IgD-negative memory B cell (primary cell): ENCODE results near the gene TTLL11. TPM values are rescaled to one million over a fixed set of nuclear protein-coding genes. Genes with fewer than 3 reads are reported as not detected.

Source experiments
- H3K27ac Mint-ChIP-seq, 3 donors: one replicate each; pipeline ENCODE4 v1.8.0; 2020 to 2022; ENCODE audit warnings: mild to moderate bottlenecking in 3 of 3, mixed read lengths in 3 of 3, moderate library complexity in 1 of 3
- H3K27me3 Mint-ChIP-seq: one replicate; pipeline ENCODE4 v1.8.0; 2021; ENCODE audit warnings: mixed read lengths
- H3K36me3 Mint-ChIP-seq: one replicate; pipeline ENCODE4 v1.8.0; 2020; ENCODE audit warnings: mild to moderate bottlenecking, mixed read lengths
- H3K4me1 Mint-ChIP-seq, 3 donors: one replicate each; pipeline ENCODE4 v1.8.0; 2020 to 2022; ENCODE audit warnings: mixed read lengths in 3 of 3, mild to moderate bottlenecking in 1 of 3
- H3K4me3 Mint-ChIP-seq, 4 donors: one replicate each; pipeline ENCODE4 v1.8.0; 2020 to 2022; ENCODE audit warnings: mild to moderate bottlenecking in 4 of 4, mixed read lengths in 4 of 4, moderate library complexity in 3 of 4
- H3K9me3 Mint-ChIP-seq, 3 donors: one replicate each; pipeline ENCODE4 v1.8.0; 2020 to 2021; ENCODE audit warnings: mixed read lengths in 3 of 3, mild to moderate bottlenecking in 1 of 3
- polyA plus RNA-seq: library from polyadenylated mRNA; unstranded; fragments of 300-500 nt; fragmentation: Illumina TruSeq; gene quantifications from one replicate; pipeline ENCODE4 v1.2.3, GENCODE V29; 2021

The TTLL11 gene
- polyA plus RNA-seq, 1 donor from 2014 or later, result 6.0 TPM

DNA sequence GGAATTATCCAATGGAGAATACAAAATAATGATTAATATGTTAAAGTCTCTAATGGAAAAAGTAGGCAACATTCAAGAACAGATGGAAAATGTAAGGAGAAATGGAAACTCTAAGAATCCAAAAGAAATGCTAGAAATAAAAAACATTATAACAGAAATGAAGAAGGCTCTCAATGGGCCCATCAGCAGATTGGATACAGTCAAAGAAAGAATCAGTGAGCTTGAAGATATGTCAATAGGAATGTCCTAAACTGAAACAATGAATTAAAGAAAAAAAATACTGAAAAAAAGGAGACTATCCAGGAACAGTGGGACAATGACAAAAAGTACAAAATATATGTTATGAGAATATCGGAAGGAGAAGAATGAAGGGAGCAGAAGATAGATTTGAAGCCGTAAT, 248.5 kb downstream of the TTLL11 start:
- no peak overlapping the region for H3K4me3 Mint-ChIP-seq
- peaks cover 0 to 4% (median 0%) of the 10 kb centered on the region in 3 donors for H3K4me1 Mint-ChIP-seq
- H3K27me3 Mint-ChIP-seq, result peaks cover 4% of the 10 kb centered on the region
- no peak overlapping the region for H3K27ac Mint-ChIP-seq
- peaks cover 5% of the 10 kb centered on the region for H3K36me3 Mint-ChIP-seq
- H3K9me3 Mint-ChIP-seq, result peaks cover 0 to 20% (median 19%) of the 10 kb centered on the region in 3 donors

DNA sequence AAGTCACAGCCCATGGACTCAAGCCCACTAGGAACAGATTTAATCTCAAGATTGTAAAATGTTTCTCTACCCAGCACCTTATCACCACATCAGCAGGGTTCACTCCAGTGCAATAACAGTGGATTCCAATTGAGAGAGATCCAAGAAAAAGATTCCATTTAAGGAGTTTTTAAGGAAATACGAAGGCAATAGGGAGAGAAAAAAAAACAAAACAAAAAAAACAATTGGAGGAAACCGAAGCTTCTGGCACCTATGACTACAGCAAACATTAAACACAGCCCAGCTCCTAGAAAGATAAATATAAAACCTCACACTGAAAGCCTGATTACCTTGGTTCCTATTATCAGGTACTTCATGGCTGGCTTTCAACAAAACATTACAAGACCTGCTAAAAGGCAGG, 249.0 kb downstream of the TTLL11 start:
- Mint-ChIP-seq H3K27me3 (peaks cover 4% of the 10 kb centered on the region), H3K36me3 (peaks cover 5% of the 10 kb centered on the region), H3K27ac (no peak overlapping the region), H3K4me1 (peaks cover 0 to 4% (median 0%) of the 10 kb centered on the region in 3 donors), H3K4me3 (no peak overlapping the region), H3K9me3 (peaks cover 0 to 15% (median 14%) of the 10 kb centered on the region in 3 donors)

DNA sequence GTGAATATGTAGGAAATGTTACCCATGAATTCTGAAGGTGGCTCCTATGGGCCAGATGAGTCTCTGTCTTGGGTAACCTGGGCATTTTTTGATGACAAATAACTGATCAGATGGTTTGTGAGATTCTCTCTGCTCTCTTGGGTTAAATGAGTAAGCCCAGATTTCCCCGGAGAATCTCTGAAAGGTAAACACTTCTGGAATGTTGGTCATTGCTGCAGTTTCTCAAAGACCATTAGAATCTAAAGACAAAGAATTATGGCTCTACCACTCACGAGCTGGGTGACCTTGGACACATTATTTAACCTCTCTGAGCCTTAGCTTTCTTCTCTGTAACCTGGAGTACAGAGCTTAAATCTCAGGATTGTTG, 250.5 kb downstream of the TTLL11 start:
- H3K4me3 Mint-ChIP-seq, result no peak overlapping the region
- peaks cover 0 to 10% (median 7%) of the 10 kb centered on the region in 3 donors for H3K9me3 Mint-ChIP-seq
- H3K27ac Mint-ChIP-seq, result no peak overlapping the region
- H3K4me1 Mint-ChIP-seq, result peaks cover 0 to 4% (median 0%) of the 10 kb centered on the region in 3 donors
- peaks cover 4% of the 10 kb centered on the region for H3K27me3 Mint-ChIP-seq
- peaks cover 5% of the 10 kb centered on the region for H3K36me3 Mint-ChIP-seq

DNA sequence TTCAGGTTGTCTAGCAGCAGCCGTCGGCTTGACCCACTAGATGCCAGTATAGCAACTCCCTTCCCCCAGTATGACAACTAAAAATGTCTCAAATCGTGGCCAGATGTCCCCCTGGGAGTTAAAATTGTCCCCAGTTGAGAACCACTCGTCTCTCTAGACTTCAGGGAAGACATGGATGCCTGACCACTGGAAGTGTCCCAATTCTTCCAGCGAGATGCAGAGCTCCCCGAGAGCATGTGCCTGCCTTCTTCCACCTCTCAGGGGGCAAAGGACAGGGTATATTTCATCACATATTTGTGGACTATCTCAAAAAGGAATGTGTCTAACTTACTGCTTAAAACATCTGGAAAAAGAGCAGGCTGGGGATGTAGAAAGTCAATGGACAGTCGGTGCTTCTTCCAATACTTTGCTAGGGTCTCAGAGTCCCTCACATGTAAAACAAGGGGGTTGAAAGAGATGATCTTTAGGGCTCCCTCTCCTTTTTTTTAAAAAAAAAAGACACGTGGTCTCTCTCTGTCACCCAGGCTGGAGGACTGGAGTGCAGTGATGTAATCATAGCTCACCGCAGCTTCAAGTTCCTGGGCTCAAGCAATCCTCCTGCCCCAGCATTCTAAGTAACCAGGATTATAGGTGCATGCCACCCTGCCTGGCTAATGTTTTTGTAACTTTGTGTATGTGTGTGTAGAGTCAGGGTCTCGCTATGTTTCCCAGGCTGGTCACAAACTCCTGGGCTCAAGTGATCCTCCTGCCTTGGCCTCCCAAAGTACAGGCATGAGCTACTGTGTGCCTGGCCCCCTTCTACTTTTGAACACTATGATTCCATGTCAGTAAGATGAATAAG, 251.1 kb downstream of the TTLL11 start:
- Mint-ChIP-seq H3K4me3 (peak overlapping the region in 1 of 4 donors; percentile 30), H3K27ac (no peak overlapping the region), H3K36me3 (peaks cover 5% of the 10 kb centered on the region), H3K9me3 (peaks cover 0 to 10% (median 6%) of the 10 kb centered on the region in 3 donors), H3K27me3 (peaks cover 4% of the 10 kb centered on the region), H3K4me1 (peaks cover 0 to 4% (median 0%) of the 10 kb centered on the region in 3 donors)

DNA sequence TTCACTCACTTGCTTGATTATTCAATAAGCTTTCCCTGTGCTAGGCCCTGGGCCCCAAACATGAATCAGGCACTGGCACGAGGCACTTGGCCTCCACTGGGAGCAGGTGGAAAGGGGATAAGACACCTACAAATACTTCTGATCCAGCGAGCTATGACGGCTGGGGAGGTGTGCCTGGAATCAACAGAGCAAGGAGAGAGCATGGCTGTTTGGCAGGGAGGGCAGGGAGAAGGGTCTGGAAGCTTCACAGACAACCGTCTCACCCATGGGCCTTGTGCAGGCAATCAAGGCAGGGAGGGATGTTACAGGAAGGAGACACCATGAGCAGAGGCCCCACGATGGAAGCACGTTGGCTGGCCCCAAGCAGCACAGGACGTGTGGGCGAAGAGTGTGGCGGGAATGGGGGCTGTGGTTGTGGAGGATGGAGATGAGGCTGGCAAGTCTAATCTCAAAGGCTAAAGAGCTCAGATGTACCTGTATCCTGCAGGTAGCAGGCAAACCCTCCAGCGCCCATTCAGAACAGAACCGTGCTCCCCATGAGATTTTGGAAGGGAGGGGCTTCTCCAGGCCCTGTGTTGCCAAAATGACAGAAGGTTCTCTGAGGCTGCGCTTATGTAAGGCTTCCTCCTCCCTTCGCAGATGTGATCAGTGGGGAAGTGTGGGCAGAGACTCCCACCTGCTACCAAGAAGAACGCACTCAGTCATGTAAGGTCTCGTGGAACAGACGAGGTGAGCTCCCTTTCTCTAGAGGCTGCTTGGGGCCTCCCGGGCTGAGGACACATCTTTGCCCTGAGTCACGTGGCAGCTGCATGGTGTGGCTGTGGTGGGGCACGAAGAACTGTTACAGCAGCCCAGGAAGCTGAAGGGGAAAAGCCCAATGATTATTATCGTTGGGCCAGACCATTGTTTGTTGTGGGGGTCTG, 252.0 kb downstream of the TTLL11 start:
- Mint-ChIP-seq H3K36me3 (peaks cover 5% of the 10 kb centered on the region), H3K27ac (no peak overlapping the region), H3K9me3 (peaks cover 0 to 10% (median 6%) of the 10 kb centered on the region in 3 donors), H3K4me1 (peaks cover 0 to 4% (median 0%) of the 10 kb centered on the region in 3 donors), H3K4me3 (no peak overlapping the region), H3K27me3 (peaks cover 4% of the 10 kb centered on the region)

DNA sequence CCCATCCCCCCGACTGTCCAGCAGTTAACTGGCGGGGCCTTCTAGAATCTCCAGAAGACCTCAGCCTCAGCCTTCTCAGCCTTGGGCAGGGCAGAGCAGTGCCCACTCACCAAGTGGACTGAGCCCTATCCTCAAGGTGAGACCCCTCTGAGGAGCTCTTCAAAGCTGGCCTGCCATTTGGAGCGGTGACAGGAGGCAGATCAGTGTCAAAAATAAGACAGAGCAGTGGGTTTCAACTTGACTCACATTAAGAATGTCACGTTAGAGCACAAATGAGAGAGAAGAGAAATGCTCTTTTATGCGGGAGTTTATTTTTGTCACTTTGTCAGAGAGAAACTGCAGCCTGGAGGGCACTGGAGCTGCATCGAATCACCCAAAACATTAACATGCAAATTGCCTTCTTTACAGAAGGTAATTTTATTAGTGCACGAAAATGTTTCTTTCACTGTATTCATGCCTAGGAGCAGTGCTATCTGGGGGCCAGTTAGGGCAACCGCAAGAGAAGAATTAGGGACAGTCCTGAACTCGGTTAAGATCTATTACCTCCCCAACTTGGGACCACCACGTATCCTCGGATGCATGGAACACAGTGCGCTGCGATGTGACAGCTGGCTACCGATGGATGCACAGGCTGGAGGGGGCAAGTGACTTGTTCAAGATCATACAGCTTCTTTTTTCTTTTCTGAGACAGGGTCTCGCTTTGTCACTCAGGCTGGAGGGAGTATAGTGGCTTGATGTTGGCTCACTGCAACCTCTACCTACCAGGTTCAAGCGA, 253.2 kb downstream of the TTLL11 start:
- H3K4me3 Mint-ChIP-seq, result no peak overlapping the region
- H3K9me3 Mint-ChIP-seq, result peaks cover 0 to 10% (median 4%) of the 10 kb centered on the region in 3 donors
- H3K36me3 Mint-ChIP-seq, result peaks cover 3% of the 10 kb centered on the region
- peaks cover 4% of the 10 kb centered on the region for H3K27me3 Mint-ChIP-seq
- peaks cover 0 to 4% (median 0%) of the 10 kb centered on the region in 3 donors for H3K4me1 Mint-ChIP-seq
- no peak overlapping the region for H3K27ac Mint-ChIP-seq

DNA sequence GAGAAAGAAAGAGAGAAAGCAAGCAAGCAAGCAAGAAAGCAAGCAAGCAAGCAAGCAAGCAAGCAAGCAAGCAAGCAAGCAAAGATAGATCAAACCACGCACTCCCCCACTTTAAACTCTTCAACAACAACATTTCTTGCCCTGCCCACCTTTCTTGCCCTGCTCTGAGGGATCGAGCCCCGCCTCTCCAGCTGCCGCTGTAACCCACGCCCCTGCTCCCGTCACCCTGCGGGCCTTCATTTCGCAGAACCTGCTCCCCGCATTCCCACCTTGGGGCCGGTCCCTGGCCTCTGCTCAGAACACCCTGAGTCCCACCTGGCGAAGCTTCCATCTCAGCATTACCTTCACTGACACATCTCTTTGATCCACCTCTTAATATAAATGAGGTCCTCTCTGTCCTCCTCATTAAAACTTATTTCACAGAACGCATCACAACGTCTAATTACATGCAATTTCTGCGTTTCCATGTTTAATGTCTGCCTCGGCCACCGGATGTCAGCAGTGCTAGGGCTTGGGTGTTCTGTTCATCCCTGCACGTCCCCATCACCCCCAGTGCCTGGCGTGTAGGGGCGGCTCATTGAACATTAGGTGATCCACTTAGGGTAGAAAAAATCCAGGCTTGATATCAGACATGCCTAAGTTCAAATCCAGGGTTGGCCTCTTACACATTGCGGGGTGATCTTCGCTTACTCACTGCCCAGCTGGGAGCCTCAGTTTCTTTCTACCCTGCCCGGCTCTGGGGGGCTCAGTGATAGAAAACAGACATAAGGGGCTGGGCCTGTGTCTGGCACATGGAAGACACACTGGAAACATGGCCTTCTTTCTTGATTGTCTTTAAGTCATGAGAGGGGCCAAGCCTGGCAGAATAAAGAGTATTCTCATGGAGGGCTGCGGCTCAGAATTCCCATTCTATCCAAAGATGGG, 254.1 kb downstream of the TTLL11 start:
- Mint-ChIP-seq H3K27ac (no peak overlapping the region), H3K4me1 (peaks cover 0 to 4% (median 0%) of the 10 kb centered on the region in 3 donors), H3K9me3 (peaks cover 0 to 3% (median 0%) of the 10 kb centered on the region in 3 donors), H3K36me3 (no peaks in the 10 kb centered on the region), H3K4me3 (no peak overlapping the region), H3K27me3 (peaks cover 4% of the 10 kb centered on the region)

DNA sequence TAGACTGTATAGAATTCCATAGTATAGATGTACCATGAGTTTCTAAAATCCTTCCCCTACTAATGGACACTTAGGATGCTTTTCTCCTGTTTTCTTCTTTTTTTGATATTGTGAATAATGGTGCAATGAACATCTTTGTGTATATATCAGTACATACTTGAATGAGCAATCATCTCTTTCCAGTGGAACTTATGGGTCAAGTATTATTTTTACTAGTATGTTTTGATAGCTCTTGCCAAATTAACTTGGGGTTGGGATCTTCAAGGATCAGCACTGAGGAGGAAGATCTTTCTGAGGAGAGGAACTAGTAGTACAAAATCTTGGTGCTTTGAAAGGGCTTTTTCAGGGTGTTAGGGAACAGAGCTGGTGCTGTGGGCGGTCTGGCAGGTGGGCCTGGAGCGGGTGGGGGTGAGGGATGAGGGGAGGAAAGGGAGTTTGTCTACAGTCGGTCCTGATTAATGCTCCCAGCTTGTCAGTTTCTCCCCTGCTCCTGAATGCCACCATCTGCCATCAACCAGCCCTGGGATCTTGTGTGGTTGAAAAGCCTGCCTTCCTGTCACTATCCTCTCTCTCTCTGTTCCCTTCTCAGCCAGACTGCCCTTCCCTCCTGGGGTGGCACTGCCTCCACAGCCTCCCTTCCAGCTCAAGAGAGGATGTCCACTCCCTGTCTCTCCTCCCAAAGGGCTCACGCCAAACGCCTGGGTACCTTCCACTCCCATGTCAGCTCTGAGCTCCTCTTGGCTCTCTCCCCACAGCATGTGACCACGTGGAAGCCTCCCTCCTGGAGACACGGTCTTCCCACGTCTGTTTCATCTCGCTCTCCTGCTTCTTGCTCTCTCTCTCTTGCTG, 255.8 kb downstream of the TTLL11 start:
- Mint-ChIP-seq H3K27ac (no peak overlapping the region), H3K9me3 (no peaks in the 10 kb centered on the region), H3K4me3 (no peak overlapping the region), H3K36me3 (no peaks in the 10 kb centered on the region), H3K27me3 (peaks cover 4% of the 10 kb centered on the region), H3K4me1 (peaks cover 0 to 4% (median 0%) of the 10 kb centered on the region in 3 donors)

DNA sequence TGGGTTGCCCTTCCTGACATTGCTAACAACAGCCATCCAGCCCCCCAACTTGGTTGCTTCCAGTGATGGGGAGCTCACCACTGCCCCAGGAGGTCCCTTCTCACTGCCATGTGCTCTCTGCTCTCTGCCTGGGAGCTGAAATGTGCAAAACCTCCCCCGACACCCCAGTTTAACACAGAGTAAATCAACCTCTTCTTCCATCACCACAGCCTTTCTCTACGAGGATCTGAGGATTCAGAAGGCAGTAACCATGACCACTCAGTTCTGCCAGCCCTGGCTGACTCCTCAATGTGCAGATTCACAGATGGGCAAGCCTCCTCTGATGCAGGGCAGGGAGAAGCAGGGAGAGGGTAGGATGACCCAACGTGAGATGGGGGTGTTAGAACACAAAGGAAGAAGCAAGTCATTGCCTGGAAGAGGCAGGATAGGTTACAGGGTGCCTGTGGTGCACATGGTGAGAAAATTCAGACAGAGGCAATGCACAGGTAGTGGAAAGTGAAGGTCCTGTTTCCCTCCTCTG, 256.7 kb downstream of the TTLL11 start:
- no peak overlapping the region for H3K27ac Mint-ChIP-seq
- no peaks in the 10 kb centered on the region for H3K9me3 Mint-ChIP-seq
- H3K4me3 Mint-ChIP-seq, result no peak overlapping the region
- H3K4me1 Mint-ChIP-seq, result peaks cover 0 to 3% (median 0%) of the 10 kb centered on the region in 3 donors
- H3K36me3 Mint-ChIP-seq, result no peaks in the 10 kb centered on the region
- H3K27me3 Mint-ChIP-seq, result peaks cover 4% of the 10 kb centered on the region

DNA sequence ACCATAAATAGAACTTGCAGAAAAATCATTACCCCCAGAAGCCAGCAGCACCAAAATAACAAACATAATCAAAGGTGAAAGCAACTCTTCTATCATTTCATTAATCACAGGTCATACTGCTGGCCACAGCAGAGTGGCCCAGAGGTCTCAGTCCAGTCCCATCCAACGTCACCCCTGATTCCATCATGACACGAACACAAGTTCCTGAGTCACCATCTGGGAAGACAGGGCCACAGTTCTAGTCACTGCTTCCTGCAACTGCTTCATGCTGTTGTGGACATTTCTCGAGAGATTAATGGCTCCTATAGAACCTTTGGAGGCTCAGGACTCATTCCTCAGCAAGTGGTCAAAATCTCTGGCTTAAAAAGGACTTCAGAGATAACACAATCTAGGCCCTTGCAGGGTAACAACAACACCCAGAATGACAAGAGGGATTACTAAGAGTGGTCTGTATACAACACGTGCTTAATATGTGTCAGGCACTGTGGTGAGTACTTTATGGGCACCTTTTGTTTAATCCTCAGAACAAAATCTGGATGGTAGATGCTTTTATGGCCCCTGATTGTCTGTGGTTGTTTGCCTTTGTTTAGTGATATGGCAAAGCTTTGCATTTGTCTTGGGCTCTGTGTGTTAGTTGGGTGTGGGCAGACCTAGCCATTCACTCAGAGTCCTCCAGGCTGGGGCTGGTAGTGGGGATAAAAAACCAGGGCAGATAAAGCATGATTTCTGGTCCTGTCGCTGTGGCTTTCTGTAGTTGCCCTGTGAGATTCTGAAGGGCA, 257.3 kb downstream of the TTLL11 start:
- H3K4me3 Mint-ChIP-seq, result no peak overlapping the region
- H3K27me3 Mint-ChIP-seq, result peaks cover under 1% of the 10 kb centered on the region
- H3K9me3 Mint-ChIP-seq, result no peaks in the 10 kb centered on the region
- H3K4me1 Mint-ChIP-seq, result peaks cover 0 to 2% (median 0%) of the 10 kb centered on the region in 3 donors
- peaks cover 1% of the 10 kb centered on the region for H3K36me3 Mint-ChIP-seq
- H3K27ac Mint-ChIP-seq, result no peak overlapping the region

DNA sequence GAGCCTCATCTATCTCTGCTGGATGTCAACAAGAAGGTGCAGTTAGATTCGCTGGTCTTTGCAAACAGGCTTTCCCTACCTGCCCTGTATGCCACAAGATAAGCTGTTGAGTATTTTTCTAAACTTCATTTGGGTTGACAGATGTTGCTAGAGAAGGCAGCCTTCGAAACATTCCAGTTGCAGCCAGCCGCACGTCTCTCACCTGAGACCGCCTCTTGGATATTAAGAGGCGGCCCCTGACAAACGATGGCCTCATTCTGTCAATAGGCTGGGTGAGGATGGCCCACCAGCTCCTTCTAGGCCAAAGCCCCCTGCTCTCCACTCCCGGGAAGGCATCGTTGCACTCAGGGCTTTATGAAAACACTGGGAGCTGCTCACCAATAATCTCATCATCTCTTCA, 260.0 kb downstream of the TTLL11 start:
- no peak overlapping the region for H3K4me3 Mint-ChIP-seq
- H3K4me1 Mint-ChIP-seq, result no peaks in the 10 kb centered on the region
- peaks cover 1% of the 10 kb centered on the region for H3K36me3 Mint-ChIP-seq
- no peaks in the 10 kb centered on the region for H3K27me3 Mint-ChIP-seq
- no peaks in the 10 kb centered on the region for H3K9me3 Mint-ChIP-seq
- peak overlapping the region in 1 of 3 donors; percentile 58 for H3K27ac Mint-ChIP-seq

DNA sequence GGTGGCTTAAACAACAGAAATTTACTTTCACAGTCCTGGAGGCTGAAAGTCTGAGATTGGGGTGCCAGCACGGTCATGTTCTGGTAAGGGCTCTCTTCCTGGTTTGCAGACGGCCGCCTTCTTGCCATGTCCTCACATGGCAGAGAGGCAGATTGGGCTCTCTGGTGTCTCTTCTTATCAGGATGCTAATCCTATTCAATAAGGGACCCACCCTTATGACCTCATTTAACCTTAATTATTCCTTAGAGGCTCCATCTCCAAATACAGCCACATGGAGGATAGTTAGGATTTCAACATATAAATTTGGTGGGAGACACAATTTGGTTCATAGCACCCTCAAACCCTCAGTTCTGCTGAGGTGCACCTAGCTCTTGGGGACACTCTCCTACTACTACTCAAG, 261.2 kb downstream of the TTLL11 start:
- H3K27me3 Mint-ChIP-seq, result no peaks in the 10 kb centered on the region
- no peak overlapping the region for H3K4me3 Mint-ChIP-seq
- no peaks in the 10 kb centered on the region for H3K9me3 Mint-ChIP-seq
- H3K27ac Mint-ChIP-seq, result no peak overlapping the region
- no peaks in the 10 kb centered on the region for H3K4me1 Mint-ChIP-seq
- peaks cover 1% of the 10 kb centered on the region for H3K36me3 Mint-ChIP-seq
